Measurements from ENCODE around the gene GPR55.
"Not testable (repeated sequence)": the region's sequence is repeated elsewhere in the genome, so short reads cannot be mapped to it uniquely, and the experiment has no call there.

GPR55 gene

DNA sequence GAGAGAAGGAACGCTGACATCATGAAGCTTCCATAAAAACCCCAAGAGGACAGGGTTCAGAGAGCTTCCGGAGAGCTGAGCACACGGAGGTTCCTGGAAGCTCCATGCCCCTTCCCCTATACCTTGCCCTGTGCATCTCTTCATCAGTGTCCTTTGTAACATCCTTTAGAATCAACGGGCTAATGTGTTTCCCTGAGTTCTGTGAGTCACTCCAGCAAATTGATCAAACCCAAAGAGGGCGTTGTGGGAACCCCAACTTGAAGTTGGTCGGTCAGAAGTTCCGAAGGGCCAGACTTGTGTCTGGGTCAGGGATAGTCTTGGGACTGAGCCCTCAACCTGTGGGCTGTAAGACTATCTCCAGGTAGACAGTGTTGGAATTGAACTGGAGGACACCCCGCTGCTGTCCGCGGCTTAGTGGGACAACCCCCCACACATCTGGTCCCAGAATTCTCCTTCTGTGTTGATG is 25.9 kb upstream of the GPR55 start:
- no peak for DNase-seq

DNA sequence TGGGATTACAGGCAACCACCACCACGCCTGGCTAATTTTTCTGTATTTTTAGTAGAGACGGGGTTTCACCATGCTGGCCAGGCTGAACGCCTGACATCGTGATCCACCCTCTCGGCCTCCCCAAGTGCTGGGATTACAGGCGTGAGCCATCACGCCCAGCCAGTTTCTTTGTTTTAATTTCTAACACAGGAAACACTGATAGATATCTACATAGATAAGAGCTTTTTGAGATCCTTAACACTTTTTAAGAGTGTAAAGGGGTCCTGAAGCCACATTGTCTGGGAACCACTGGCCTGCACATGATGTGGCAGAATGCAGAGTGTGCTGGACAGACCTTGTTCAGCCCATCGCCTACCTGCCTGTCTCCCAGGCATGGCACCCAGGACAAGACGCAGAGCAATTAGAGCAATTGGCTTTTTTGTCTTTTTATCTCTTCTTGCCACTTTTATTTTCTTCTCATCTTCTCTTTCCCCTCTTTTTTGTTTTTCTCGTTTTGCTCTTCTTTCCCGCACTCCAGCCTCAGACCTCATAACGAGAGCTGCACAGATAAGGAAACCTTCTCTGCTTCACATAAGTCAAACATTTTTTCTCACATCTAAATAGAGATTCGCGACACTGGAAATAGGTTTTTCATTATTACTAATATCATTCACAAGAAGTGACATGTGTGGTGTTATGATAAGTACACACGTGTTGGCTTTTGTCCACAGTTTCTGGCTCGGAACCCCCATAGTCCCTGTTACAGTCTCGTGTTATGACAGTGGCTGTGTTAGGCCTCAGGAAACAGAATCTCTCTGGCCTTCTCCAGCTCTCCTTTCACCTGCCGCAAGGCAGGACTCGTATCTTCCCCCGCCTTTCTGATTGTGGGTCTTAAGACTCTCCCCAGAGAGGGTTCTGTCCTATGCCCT is 25.2 kb upstream of the GPR55 start:
- DNase-seq = no peak

DNA sequence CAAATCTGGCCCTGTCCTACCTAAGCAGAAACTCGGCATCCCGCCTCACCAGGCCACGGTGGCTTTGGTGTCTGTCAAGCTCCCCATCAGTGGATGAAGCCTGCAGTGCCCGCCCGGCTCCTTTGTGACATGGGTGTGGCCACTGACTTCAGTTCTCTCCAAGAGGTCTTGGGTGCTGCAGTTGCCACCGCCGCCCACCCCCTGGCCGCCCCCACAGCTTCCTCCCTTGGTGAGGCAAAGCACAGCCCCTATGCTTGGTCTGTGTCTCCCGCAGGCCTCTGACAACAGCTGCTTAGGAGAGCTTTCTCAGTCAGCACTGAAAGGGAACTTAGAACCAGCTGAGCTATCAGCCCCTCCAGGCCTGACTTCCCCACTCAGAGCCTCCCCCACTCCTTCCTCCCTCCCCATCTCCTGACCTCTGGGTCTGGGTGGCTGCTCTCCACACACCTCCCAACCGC is 22.9 kb upstream of the GPR55 start:
- DNase-seq = no peak

GRCh38 chr2:230947235-230947576 is 22.2 kb upstream of the GPR55 start:
- no peak for DNase-seq

GRCh38 chr2:230946429-230947234 is 21.6 kb upstream of the GPR55 start:
- DNase-seq = no peak

DNA sequence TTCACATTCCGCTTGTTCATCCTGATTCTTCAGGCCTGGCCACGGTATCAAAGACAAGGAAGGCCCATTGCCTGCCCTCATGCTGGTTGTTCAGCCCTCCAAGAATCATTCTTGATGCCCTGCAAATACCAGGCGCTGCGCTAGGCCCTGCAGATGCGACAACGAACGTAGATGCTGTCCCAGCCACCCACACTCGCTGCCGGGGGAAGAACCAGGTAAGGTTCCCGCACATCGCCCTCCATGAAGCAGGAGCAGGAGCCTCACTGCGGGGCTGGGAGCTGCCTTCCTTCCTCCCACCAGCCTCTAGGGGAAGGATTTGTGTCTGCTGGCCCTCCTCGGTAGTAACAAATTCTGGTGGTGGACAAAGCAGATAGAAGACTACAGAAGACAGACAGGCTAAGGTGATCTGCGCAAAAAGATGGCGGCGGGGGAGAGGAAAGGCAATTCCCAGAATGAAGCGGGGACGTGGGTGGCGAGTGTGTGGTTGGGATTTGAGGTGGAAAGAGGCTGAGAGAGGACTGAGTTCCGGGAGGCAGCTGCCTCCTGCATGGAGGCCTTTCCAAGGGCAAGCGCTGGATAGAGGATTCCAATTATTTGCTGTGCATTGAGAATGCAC is 19.8 kb upstream of the GPR55 start:
- no peak for DNase-seq

GRCh38 chr2:230944123-230944653 is 19.1 kb upstream of the GPR55 start:
- DNase-seq = no peak

DNA sequence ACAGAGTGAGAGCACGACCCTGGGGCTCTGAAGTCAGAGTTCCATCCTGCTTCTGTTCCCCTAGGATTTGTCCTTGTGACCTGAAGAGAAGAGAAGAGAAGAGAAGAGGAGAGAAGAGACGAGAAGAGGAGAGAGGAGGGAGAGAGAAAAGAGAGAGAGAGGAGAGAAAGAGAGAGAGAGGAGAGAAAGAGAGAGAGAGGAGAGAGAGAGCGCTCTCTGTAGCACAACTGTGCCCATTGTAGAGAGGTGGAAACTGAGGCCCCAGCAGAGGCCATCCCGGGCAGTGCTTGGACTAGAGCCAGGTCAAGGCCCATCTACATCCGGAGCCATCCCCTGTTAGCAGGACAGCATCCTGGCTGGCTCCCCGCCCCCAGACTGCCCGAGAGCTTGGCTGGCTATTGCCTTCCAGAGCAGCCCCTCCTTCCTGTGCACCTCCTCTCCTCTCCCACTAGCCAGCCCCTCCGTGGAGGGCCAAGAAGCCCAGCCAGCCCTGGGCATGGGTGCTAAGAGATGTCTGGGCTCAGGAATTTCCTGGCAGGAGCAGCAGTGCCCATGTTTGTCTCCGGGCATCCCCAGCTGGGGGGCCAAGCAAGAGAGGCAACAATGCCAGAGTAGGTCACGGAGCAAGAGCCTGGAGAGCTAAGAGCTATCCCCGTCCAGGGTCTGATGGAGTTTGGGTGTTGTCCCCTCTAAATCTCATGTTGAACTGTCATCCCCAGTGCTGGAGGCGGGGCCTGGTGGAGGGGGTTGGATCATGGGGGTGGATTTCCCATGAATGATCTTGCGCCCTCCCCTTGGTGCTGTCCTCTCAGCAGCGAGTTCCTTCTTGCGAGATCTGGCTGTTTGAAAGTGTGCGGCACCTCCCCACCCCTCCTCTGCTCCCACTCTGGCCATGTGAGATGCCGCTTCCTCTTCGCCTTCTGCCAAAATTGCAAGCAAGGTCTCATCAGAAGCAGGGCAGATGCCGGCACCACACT is 18.2 kb upstream of the GPR55 start:
- DNase-seq = no peak

DNA sequence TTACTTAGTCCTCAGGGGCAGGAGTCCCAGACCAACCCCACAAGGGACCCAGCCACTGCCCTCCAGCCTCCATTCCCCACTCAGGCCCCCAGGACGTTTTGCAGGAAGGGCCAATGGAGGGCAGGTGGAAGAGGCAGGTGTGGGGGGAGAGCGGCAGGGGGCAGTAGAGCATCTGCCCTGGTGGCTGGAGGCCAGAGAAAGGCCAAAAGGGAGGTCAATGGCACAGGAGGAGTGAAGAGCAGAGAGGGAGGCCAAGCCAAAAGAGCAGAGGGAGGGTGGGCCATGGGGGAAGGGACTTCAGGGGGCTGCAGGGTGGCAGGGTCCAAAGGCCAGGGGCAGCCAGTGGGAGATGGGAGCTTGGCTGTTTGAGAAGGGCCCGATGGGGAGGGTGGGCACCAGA is 17.3 kb upstream of the GPR55 start:
- no peak for DNase-seq

DNA sequence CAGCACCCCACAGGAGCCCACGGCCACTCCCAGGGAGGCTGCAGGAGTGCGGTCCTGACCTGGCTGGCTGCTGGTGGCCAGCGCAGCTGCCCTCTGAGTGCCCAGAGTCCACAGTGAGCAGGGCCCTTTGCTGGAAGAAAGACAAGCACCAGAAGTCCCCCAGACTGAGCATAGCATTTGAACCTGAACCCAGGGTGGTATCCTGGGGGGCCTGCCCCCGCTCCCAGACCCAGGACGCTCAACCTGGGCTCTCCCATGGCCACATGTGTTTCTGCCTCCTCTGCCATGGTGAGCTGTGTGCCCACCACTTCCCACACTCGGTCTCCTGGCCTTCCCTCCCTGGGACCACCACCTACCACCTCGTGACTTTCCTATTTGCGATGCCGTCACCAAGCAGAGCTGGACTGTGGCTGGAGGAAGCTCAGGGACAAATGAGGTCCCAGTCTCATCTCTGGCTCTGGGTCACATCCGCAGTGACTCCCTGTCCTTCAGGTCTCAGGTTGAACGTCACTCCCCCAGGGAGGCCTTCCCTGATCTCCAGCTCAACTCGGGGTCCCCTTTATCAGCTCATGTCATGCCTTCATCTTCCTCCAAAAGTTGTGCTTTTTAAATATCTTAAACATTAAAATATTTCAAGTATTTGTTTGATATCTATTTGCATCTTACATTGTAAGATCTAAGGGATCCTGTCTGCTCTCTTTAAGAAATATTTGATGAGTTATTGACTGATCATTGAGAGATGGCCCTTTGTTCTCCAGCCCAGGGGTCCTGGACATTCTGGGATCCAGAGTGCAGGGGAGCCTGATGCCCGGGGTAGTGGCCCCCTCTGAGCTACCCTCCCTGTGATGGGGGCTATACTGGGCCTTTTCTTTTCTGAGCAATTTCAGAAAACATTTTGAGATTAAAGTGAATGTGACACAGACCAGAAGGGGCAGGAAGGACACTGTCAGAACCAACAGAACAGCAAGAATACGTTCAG is 16.4 kb upstream of the GPR55 start:
- no peak for DNase-seq

DNA sequence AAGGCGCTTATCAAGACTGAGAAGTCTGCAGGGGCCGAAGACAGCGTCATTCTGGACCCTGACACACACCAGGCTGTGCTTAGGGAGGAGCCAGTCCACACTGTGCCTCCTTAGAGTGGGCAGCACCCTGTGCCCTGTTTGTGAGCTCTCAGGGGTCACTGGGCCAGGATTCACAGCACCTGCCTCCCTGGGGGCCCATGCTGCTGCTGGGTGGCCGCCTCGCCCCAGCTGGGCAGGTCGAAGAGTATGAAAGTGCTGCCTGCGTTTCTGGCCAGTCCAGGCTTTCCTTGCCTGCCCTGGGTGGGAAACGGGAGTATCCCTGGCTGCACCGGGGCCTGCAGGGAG is 15.4 kb upstream of the GPR55 start:
- no peak for DNase-seq

DNA sequence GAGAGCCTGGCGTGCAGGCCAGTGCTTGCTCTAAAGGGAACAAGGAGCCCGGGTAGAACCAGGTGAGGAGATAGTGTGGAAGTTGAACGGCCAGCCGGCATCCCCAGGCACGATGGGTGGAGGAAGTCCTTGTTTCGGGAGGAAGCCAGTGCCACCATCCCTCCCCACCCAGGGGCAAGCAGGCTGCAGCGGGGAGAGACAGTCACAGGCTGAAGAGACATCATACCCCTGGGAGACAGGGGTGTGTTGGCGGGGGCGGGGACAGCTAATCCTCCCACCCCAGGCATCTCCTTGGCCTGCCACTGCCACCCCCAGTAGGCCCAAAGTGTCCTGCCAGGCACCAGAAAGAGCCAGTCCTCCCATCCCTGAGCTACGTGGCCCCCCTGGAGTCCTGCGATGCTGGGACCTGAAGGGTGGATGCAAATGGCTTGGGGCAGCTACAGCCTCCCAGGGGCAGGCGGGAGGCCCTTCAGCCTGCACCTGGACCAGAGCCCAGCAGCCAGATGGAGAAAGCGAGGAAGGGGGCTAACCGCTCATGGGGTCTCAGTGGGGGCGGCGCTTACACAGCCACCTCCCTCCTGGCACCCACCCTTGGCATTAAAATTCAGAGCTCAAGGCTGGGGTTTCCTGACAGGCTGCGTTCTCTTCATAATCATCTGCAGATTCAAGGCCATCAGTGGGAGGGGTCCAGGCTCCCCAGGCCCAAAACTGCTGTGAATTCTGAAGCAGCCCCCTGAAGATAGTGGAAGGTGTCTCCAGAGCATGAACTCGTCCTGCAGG is 14.8 kb upstream of the GPR55 start:
- DNase-seq = no peak

- no peak for DNase-seq
Measured at GRCh38 chr2:230939066-230939591, 14.1 kb upstream of the GPR55 start.

- no peak for DNase-seq
Measured at GRCh38 chr2:230938516-230939065, 13.5 kb upstream of the GPR55 start.

DNA sequence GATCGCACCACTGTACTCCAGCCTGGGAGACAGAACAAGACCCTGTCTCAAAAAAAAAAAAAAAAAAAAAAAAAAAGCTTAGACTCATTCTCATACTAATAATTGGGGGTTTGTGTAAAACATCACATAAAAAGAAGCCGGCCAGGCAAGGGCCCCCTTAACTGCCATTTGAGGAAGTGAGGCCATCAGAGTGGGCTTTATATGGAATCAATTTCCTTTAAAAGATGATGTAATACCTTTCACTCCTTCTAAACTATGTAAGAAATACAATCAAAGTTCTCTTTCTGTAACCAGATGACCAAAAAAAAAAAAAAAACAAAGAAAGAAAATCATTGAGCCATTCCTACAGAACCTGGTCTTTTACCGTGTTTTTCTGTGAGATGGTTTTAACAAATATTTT is 13.1 kb upstream of the GPR55 start:
- no peak for DNase-seq

DNA sequence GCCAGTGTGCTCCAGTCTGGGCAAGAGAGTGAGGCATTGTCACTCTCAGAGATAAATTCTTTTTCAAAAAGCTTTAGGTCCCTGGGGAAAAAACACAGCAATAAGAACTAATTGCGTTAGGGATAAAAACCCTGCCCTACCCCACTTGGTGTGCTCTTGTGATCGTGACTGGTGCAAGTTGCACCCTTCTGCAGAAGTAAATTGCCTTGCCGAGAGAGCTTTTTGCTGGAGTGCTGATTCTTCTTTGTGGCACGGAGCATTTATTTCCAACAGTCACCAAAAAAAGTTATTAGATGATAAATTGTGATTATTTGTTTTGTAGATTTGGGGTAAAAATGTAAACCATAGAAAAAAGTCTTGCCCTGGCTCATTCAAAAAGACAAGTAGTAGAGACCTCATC is 12.3 kb upstream of the GPR55 start:
- no peak for DNase-seq

- DNase-seq = not testable (repeated sequence)
Measured at GRCh38 chr2:230936243-230936642, 11.2 kb upstream of the GPR55 start.

DNA sequence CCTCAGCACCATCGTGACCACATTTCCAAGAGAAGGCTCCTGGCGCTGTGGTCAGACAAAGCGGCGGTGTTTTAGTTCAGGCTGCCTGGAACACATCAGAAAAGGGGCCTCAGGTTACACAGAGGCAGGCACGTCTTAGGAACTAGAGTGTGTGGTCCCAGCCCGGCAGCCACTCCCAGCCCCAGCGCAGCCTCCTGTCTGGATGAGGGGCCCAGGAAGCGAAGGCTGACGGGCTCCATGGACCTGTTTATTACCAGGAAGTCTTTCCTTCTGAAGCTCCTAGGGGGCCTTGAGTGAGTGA is 10.0 kb upstream of the GPR55 start:
- DNase-seq = no peak

GRCh38 chr2:230934231-230935129 is 9.4 kb upstream of the GPR55 start:
- no peak for DNase-seq
